Measurements from ENCODE around the gene LOC101059915.
"Not testable (repeated sequence)": the region's sequence is repeated elsewhere in the genome, so short reads cannot be mapped to it uniquely, and the experiment has no call there.

The LOC101059915 gene

GRCh38 chrX:71659342-71659741, 8.0 kb upstream of the LOC101059915 start:
- H3K4me1 Mint-ChIP-seq: no peaks in the 10 kb centered on the region
- H3K4me3 Mint-ChIP-seq: no peak overlapping the region
- TF ChIP-seq CTCF (conservative IDR thresholded peaks at IDR 0.05): no peak
- peaks cover 3% of the 10 kb centered on the region for H3K36me3 Mint-ChIP-seq (ENCODE audit: low read depth)
- no peaks in the 10 kb centered on the region for H3K27me3 Mint-ChIP-seq (ENCODE audit: low read depth)
- no peak overlapping the region for H3K27ac Mint-ChIP-seq (ENCODE audit: unreplicated experiment)
- H3K9me3 Mint-ChIP-seq: peaks cover 8% of the 10 kb centered on the region
- DNase-seq (ENCODE audit: low read depth, low spot score): no peak

GRCh38 chrX:71659959-71660358, 7.4 kb upstream of the LOC101059915 start:
- Mint-ChIP-seq H3K36me3 (ENCODE audit: low read depth) (peaks cover 3% of the 10 kb centered on the region), H3K4me1 (no peaks in the 10 kb centered on the region), H3K9me3 (peaks cover 8% of the 10 kb centered on the region)

GRCh38 chrX:71660562-71661416, 6.6 kb upstream of the LOC101059915 start:
- no peaks in the 10 kb centered on the region for H3K4me1 Mint-ChIP-seq
- no peak for DNase-seq (ENCODE audit: low read depth, low spot score)
- no peak overlapping the region for H3K4me3 Mint-ChIP-seq
- H3K27ac Mint-ChIP-seq (ENCODE audit: unreplicated experiment): no peak overlapping the region
- no peaks in the 10 kb centered on the region for H3K27me3 Mint-ChIP-seq (ENCODE audit: low read depth)
- peaks cover 8% of the 10 kb centered on the region for H3K9me3 Mint-ChIP-seq
- H3K36me3 Mint-ChIP-seq (ENCODE audit: low read depth): peaks cover 3% of the 10 kb centered on the region
- TF ChIP-seq CTCF (conservative IDR thresholded peaks at IDR 0.05): no peak

More at GRCh38 chrX:71659959-71660358, 7.4 kb upstream of the LOC101059915 start:
- DNase-seq (ENCODE audit: low read depth, low spot score): no peak
- TF ChIP-seq CTCF (conservative IDR thresholded peaks at IDR 0.05): no peak
- H3K27ac Mint-ChIP-seq (ENCODE audit: unreplicated experiment): no peak overlapping the region
- H3K27me3 Mint-ChIP-seq (ENCODE audit: low read depth): no peaks in the 10 kb centered on the region
- H3K4me3 Mint-ChIP-seq: no peak overlapping the region

GRCh38 chrX:71661919-71662318, 5.4 kb upstream of the LOC101059915 start:
- no peak overlapping the region for H3K4me3 Mint-ChIP-seq
- H3K4me1 Mint-ChIP-seq: no peaks in the 10 kb centered on the region
- H3K9me3 Mint-ChIP-seq: peaks cover 3% of the 10 kb centered on the region
- no peak for TF ChIP-seq CTCF (conservative IDR thresholded peaks at IDR 0.05)
- H3K36me3 Mint-ChIP-seq (ENCODE audit: low read depth): no peaks in the 10 kb centered on the region
- H3K27me3 Mint-ChIP-seq (ENCODE audit: low read depth): no peaks in the 10 kb centered on the region
- no peak for DNase-seq (ENCODE audit: low read depth, low spot score)
- no peak overlapping the region for H3K27ac Mint-ChIP-seq (ENCODE audit: unreplicated experiment)

GRCh38 chrX:71662654-71663053, 4.7 kb upstream of the LOC101059915 start:
- H3K27ac Mint-ChIP-seq (ENCODE audit: unreplicated experiment); DNase-seq (ENCODE audit: low read depth, low spot score); H3K9me3 Mint-ChIP-seq; H3K4me3 Mint-ChIP-seq; H3K27me3 Mint-ChIP-seq (ENCODE audit: low read depth); H3K36me3 Mint-ChIP-seq (ENCODE audit: low read depth); H3K4me1 Mint-ChIP-seq: not testable (repeated sequence)

- DNase-seq (ENCODE audit: low read depth, low spot score); H3K27me3 Mint-ChIP-seq (ENCODE audit: low read depth); H3K4me3 Mint-ChIP-seq; H3K36me3 Mint-ChIP-seq (ENCODE audit: low read depth); H3K4me1 Mint-ChIP-seq; H3K27ac Mint-ChIP-seq (ENCODE audit: unreplicated experiment); H3K9me3 Mint-ChIP-seq: not testable (repeated sequence)
Measured at GRCh38 chrX:71663238-71663637, 4.1 kb upstream of the LOC101059915 start.

Measured in neural crest cell (in vitro differentiated cells).